ENCODE results near the gene EDC4.

The EDC4 gene

GRCh38 chr16:67874372-67874771, 1.5 kb downstream of the EDC4 start:
- Histone ChIP-seq H3K9me3 (ENCODE audit: insufficient read depth, low read length) (no peaks in the 10 kb centered on the region), H3K27me3 (ENCODE audit: low read length) (no peaks in the 10 kb centered on the region), H3K36me3 (ENCODE audit: low read length) (no peaks in the 10 kb centered on the region), H3K79me2 (ENCODE audit: insufficient read depth, low read length) (peaks cover 35% of the 10 kb centered on the region), H3K9me2 (replicated peaks; ENCODE audit: insufficient read depth, low read length) (no peaks in the 10 kb centered on the region), H3F3A (ENCODE audit: insufficient read depth) (peaks cover 21% of the 10 kb centered on the region), H3K4me2 (ENCODE audit: low read depth, low read length, poor library complexity, severe bottlenecking) (peak overlapping the region; percentile 85), H3K9ac (ENCODE audit: low read length) (peak overlapping the region; percentile 90), H2AFZ (ENCODE audit: low read depth, low read length, severe bottlenecking) (no peak overlapping the region), H4K20me1 (ENCODE audit: low read depth, low read length) (no peaks in the 10 kb centered on the region), H3K27ac (ENCODE audit: low read depth, low read length) (no peak overlapping the region), H3K4me3 (ENCODE audit: insufficient read depth, low read length, poor library complexity, severe bottlenecking) (peak overlapping the region; percentile 96)
- TF ChIP-seq EZH2phosphoT487 (conservative IDR thresholded peaks at IDR 0.05; ENCODE audit: low read length) (no peak), CTCF (IDR thresholded peaks at IDR 0.05; ENCODE audit: insufficient read depth, low read length, poor library complexity, severe bottlenecking) (no peak)

GRCh38 chr16:67877064-67877463, 4.2 kb downstream of the EDC4 start:
- Histone ChIP-seq H3K9ac (ENCODE audit: low read length) (no peak overlapping the region), H3K4me2 (ENCODE audit: low read depth, low read length, poor library complexity, severe bottlenecking) (no peak overlapping the region), H3K9me2 (replicated peaks; ENCODE audit: insufficient read depth, low read length) (no peaks in the 10 kb centered on the region), H4K20me1 (ENCODE audit: low read depth, low read length) (no peaks in the 10 kb centered on the region), H3K9me3 (ENCODE audit: insufficient read depth, low read length) (no peaks in the 10 kb centered on the region), H2AFZ (ENCODE audit: low read depth, low read length, severe bottlenecking) (no peak overlapping the region), H3K79me2 (ENCODE audit: insufficient read depth, low read length) (peaks cover 35% of the 10 kb centered on the region), H3K4me3 (ENCODE audit: insufficient read depth, low read length, poor library complexity, severe bottlenecking) (no peak overlapping the region), H3K36me3 (ENCODE audit: low read length) (no peaks in the 10 kb centered on the region), H3F3A (ENCODE audit: insufficient read depth) (peaks cover 5% of the 10 kb centered on the region), H3K27me3 (ENCODE audit: low read length) (no peaks in the 10 kb centered on the region), H3K27ac (ENCODE audit: low read depth, low read length) (no peak overlapping the region)
- no peak for TF ChIP-seq CTCF (IDR thresholded peaks at IDR 0.05; ENCODE audit: insufficient read depth, low read length, poor library complexity, severe bottlenecking)
- no peak for TF ChIP-seq EZH2phosphoT487 (conservative IDR thresholded peaks at IDR 0.05; ENCODE audit: low read length)

GRCh38 chr16:67878232-67878631, 5.4 kb downstream of the EDC4 start:
- H2AFZ ChIP-seq (ENCODE audit: low read depth, low read length, severe bottlenecking): no peak overlapping the region
- peaks cover 32% of the 10 kb centered on the region for H3K79me2 ChIP-seq (ENCODE audit: insufficient read depth, low read length)
- no peaks in the 10 kb centered on the region for H3F3A ChIP-seq (ENCODE audit: insufficient read depth)
- H3K9ac ChIP-seq (ENCODE audit: low read length): no peak overlapping the region
- H3K27ac ChIP-seq (ENCODE audit: low read depth, low read length): no peak overlapping the region
- H3K36me3 ChIP-seq (ENCODE audit: low read length): no peaks in the 10 kb centered on the region
- no peaks in the 10 kb centered on the region for H3K27me3 ChIP-seq (ENCODE audit: low read length)
- H3K9me3 ChIP-seq (ENCODE audit: insufficient read depth, low read length): no peaks in the 10 kb centered on the region
- no peaks in the 10 kb centered on the region for H3K9me2 ChIP-seq (replicated peaks; ENCODE audit: insufficient read depth, low read length)
- no peaks in the 10 kb centered on the region for H4K20me1 ChIP-seq (ENCODE audit: low read depth, low read length)
- H3K4me2 ChIP-seq (ENCODE audit: low read depth, low read length, poor library complexity, severe bottlenecking): no peak overlapping the region
- TF ChIP-seq CTCF (IDR thresholded peaks at IDR 0.05; ENCODE audit: insufficient read depth, low read length, poor library complexity, severe bottlenecking): no peak
- TF ChIP-seq EZH2phosphoT487 (conservative IDR thresholded peaks at IDR 0.05; ENCODE audit: low read length): no peak
- H3K4me3 ChIP-seq (ENCODE audit: insufficient read depth, low read length, poor library complexity, severe bottlenecking): no peak overlapping the region

All from SU-DHL-6 (cell line).